Measurements from ENCODE around the gene APOBEC3A. TPM values are rescaled to one million over a fixed set of nuclear protein-coding genes. Genes with fewer than 3 reads are reported as not detected.
A peak's percentile ranks its signal among the peaks of the same experiment; 100 is the strongest.
"Not testable (repeated sequence)": the region's sequence is repeated elsewhere in the genome, so short reads cannot be mapped to it uniquely, and the experiment has no call there.

Gene APOBEC3A
- total RNA-seq, 1 experiment from 2014 or later = not detected

DNA sequence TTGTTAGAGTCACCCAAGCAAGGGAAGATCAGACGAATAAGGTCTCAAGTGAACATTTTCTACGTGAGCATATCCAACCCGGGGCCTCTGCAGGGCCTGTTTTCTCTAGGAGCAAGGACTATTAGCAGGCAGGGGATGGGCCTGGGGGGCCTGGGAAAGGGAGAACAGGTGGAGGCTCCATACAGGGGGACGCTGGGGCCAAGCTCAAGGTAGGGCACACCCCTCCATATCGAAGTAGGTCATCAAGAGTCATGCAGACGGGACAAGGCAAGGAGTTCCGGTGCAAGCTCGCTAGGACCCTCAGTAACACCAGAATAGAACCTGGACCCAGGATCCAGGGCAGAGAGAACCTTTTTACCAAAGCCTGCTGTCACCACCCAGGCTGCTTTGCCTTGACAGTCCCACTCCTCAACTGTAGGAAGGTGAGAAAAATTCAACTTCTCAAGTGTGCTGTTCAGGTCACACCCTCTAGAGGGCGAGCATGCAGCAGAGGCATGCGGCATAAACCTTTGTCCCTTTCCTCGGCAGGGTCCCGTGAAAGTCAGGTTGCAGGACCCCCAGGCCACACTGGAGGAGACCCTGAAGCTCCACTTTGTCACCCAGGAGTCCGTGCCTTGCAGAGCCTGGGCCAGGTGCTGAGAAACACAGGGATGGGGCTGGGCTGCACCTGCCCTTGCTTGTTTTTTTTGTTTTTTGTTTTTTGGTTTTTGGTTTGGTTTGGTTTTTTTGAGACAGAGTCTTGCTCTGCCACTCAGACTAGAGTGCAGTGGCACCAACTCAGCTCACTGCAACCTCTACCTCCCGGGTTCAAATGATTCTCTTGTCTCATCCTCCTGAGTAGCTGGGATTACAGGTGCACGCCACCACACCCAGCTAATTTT is 16.1 kb downstream of the APOBEC3A start:
- peak; percentile 88 for DNase-seq
- Histone ChIP-seq H3K36me3 (replicated peaks; ENCODE audit: control insufficient read depth, insufficient read depth, low read length) (no peaks in the 10 kb centered on the region), H3K4me3 (ENCODE audit: insufficient read depth, low read depth, low read length) (no peak overlapping the region), H3K27me3 (ENCODE audit: control insufficient read depth, insufficient read depth, low read length) (no peaks in the 10 kb centered on the region)

DNA sequence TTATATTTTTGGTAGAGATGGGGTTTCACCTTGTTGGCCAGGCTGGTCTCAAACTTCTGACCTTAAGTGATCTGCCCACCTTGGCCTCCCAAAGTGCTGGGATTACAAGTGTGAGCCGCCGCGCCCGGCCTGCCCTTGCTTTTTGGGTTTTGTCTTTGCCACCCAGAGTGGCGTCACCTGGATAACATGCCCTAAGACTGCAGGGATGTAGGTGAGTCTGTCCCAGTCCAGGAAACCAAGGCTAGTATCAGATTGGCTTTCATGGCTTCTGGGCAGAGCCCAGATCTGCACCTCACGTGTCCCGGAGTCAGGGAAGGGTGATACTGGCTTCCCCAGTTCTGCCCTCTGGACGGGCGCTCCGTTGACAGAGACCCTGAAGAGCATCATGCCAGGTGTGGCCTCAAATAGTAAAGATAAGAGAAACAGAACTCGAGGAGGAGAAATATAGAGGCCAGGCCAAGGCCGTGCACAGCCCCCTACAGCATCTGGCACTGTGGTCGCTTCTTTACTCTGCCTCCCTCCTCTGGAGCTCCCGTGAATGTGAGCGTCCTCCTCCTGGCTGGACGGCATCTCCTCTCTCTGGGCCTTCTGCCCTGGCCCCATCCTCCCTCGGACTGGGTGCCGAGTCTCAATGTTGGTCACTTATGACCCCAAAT is 16.9 kb downstream of the APOBEC3A start:
- Histone ChIP-seq H3K27me3 (ENCODE audit: control insufficient read depth, insufficient read depth, low read length) (no peaks in the 10 kb centered on the region), H3K4me3 (ENCODE audit: insufficient read depth, low read depth, low read length) (no peak overlapping the region), H3K36me3 (replicated peaks; ENCODE audit: control insufficient read depth, insufficient read depth, low read length) (no peaks in the 10 kb centered on the region)
- no peak for DNase-seq

DNA sequence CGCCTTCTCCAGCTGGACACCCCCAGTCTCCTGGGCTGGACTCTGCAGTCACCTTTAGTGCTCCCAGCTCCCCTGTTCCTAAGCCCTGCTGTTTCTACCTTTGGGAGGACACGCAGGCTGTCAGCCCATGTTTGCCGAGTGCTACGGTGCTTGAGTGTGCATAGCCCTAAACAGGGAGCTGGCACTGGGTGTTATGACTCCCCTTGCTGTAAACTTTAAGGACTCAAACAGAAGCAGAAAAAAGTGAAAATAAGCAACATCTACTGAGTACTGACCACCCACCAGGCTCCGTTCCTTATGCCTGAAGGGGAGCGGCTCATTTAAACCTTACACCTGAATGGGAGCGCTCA is 17.4 kb downstream of the APOBEC3A start:
- DNase-seq = no peak
- Histone ChIP-seq H3K36me3 (replicated peaks; ENCODE audit: control insufficient read depth, insufficient read depth, low read length) (no peaks in the 10 kb centered on the region), H3K4me3 (ENCODE audit: insufficient read depth, low read depth, low read length) (no peak overlapping the region), H3K27me3 (ENCODE audit: control insufficient read depth, insufficient read depth, low read length) (no peaks in the 10 kb centered on the region)

DNA sequence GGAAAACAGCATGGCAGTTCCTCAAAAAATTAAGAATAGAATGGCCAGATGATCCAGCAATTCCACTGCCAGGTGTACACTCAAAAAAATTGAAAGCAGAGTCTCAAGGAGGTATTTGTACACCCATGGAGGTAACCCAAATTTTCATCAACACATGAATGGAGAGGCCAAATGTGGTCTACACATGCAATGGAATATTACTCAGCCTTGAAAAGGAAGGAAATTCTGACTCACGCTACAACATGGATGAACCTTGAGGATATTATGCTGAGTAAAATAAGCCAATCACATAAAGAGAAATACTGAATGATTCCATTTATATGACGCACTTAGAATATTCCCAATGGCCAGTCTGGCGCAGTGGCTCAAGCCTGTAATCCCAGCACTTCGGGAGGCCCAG is 19.9 kb downstream of the APOBEC3A start:
- not testable (repeated sequence) for H3K4me3 ChIP-seq (ENCODE audit: insufficient read depth, low read depth, low read length); H3K27me3 ChIP-seq (ENCODE audit: control insufficient read depth, insufficient read depth, low read length); DNase-seq; H3K36me3 ChIP-seq (replicated peaks; ENCODE audit: control insufficient read depth, insufficient read depth, low read length)

DNA sequence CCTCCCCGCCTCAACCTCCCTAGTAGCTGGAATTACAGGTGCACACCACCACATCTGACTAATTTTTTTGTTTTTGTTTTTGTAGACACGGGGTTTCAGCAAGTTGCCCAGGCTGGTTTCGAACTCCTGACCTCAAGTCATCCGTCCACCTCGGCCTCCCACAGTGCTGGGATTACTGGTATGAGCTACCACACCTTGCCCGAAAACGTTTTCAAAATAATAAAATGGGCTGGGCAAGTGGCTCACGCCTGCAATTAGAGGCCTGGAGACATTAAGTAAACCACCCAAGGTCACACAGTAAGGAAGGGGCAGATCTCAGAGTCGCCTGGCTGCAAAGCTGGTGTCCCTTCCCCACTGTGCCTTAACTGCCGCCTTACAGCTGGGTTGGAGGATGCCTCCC is 23.2 kb downstream of the APOBEC3A start:
- H3K27me3 ChIP-seq (ENCODE audit: control insufficient read depth, insufficient read depth, low read length); H3K4me3 ChIP-seq (ENCODE audit: insufficient read depth, low read depth, low read length); H3K36me3 ChIP-seq (replicated peaks; ENCODE audit: control insufficient read depth, insufficient read depth, low read length); DNase-seq: not testable (repeated sequence)

DNA sequence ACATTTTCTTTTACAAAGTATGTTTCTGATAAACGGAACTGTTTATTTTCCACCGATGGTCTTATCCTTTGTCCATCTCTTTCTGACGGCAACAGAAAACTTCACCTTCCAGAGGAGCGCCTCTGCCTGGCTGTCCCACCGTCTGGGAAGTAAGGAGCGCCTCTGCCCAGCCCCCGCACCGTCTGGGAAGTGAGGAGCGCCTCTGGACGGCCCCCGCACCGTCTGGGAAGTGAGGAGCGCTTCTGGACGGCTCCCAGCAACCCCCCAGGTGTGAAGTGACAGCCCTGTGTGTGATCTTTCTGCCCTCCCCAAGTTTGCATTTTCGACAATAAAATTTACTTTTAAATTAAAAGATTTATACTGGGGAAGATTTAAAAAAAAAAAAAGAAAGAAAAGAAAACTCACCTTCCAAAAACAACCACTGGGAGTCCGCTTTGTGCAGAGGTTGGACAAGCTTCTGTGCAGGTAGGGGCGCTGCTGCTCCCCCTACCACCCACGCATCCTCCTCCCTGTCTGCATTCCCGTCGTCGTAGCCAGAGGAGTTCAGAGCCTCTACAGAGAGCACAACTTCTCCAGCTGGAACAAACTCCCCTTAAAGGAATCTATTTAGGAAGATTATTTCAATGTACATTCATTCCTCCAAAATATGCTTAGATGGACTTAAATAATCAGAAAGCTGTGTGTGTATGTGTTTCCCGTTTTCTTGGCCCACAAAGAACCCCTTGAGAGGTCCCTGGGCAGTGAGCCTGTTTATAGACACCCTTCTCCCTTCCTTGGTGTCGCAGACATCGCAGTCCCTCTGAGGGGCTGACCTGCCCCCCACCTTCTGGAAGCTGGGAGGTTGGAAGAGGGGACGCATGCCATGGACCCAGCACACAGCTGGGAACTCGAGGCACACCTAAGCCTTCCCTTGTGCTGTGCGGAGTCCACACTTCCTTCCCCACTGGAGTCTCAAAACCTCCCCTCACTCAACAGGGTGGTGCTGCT is 23.9 kb downstream of the APOBEC3A start:
- Histone ChIP-seq H3K4me3 (ENCODE audit: insufficient read depth, low read depth, low read length) (no peak overlapping the region), H3K27me3 (ENCODE audit: control insufficient read depth, insufficient read depth, low read length) (no peaks in the 10 kb centered on the region), H3K36me3 (replicated peaks; ENCODE audit: control insufficient read depth, insufficient read depth, low read length) (no peaks in the 10 kb centered on the region)
- peak; percentile 90 for DNase-seq

DNA sequence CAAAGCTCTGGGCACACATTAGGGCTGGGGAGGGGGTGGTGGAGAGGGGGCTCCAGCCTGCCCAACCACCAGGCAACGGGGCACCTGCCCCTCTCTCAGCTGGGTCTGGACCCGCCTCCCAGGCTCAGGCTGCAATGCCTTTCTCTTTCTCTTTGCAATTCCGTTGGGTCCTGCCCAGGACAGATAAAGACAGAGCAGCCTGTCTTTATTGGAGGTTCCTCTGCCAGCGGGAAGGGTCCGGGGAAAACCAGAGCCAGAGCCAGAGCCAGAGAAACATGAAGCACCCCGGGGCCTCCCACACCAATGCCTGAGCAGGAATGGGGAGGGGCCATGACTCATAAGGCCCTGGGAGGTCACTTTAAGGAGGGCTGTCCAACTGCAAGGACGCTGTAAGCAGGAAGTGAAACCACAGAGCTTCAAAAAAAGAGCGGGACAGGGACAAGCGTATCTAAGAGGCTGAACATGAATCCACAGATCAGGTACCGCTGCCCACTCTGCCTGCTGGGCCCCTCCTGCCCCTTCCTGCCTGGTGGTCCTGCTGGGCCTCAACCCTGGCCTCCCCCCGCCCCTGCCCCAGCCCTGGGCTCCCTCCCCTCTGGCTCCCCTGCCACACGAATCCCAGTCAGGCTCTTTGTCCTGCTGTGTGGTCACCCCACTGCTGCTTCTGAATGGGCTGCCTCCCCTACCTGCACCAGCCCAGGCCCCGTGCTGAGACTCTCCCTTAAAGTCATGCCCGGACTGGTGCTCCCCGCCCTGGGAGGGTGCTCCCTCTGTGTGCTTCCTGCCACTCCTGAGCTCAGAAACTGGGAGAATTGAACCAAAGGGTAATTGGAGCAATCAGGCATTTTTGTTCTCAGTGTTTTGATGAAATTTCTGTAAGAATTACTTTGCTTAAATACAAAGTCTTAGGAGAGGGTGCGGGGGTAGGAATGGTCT is 24.9 kb downstream of the APOBEC3A start, which contains the start of gene APOBEC3B:
TSS of gene APOBEC3B (plus strand) at position 356 of the 936 bp plus-strand sequence. CDS start at position 463, 107 bp downstream.
- no peaks in the 10 kb centered on the region for H3K27me3 ChIP-seq (ENCODE audit: control insufficient read depth, insufficient read depth, low read length)
- peak within 1 kb of the TSS; percentile 11; the same call in 1 of the 2 replicates for H3K4me3 ChIP-seq (ENCODE audit: insufficient read depth, low read depth, low read length)
- peak; percentile 90 for DNase-seq
- no peaks in the 10 kb centered on the region for H3K36me3 ChIP-seq (replicated peaks; ENCODE audit: control insufficient read depth, insufficient read depth, low read length)

DNA sequence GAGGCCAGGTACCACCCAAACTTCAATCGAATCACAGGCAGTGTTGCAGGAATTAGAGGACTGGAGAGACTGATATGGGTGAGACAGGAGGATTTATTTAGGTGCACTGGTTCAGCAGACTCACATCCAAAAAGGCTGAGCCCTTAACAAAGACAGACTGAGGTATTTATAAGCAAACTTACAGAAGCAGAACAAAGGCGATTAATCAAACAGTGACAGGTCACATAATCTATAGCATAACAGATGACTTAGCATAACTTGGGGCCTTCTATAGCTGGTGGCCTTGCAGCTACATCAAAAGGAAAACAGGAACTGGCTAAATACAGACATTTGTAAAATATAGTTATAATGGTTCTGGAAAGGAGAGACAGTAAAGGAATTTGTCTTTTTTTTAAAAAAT is 26.8 kb downstream of the APOBEC3A start:
- Histone ChIP-seq H3K4me3 (ENCODE audit: insufficient read depth, low read depth, low read length) (no peak overlapping the region), H3K36me3 (replicated peaks; ENCODE audit: control insufficient read depth, insufficient read depth, low read length) (no peaks in the 10 kb centered on the region), H3K27me3 (ENCODE audit: control insufficient read depth, insufficient read depth, low read length) (no peaks in the 10 kb centered on the region)
- no peak for DNase-seq

DNA sequence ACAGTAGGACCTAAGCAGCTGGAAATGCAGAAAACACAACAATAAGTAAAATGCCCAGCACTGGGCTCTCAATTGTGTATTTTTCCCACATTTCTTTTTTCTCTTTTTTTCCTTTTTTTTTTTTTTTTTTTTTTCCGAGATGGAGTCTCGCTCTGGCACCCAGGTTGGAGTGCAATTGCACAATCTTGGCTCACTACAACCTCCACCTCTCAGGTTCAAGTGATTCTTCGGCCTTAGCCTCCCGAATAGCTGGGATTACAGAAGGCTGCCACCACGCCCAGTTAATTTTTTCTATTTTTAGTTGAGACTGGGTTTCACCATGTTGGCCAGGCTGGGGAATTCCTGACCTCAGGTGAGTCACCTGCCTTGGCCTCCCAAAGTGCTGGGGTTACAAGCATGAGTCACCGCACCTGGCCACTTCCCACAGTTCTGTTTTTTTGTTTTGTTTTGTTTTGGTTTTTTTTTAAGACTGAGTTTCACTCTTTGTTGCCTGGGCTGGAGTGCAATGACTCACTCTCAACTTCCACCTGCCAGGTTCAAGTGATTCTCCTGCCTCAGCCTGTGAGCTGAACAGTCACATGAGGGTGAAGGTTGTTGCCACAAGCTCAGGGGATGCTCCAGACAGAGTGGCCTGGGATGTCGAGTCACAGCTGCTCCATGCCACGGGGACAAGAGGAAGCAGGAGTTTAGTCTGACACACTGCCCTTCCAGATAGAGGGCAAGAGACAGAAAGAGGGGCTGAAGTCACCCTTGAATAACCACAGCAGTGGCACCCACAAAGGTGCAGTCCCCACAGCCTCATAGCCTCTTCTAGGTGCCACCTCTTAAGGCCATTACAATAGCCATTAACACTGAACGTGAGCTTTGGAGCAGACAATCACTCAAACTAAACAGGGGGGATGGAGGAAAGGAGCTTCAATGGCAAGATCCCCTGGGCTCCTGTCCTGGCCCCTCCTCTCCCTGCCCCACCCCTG is 27.7 kb downstream of the APOBEC3A start:
- DNase-seq = peak; percentile 43

DNA sequence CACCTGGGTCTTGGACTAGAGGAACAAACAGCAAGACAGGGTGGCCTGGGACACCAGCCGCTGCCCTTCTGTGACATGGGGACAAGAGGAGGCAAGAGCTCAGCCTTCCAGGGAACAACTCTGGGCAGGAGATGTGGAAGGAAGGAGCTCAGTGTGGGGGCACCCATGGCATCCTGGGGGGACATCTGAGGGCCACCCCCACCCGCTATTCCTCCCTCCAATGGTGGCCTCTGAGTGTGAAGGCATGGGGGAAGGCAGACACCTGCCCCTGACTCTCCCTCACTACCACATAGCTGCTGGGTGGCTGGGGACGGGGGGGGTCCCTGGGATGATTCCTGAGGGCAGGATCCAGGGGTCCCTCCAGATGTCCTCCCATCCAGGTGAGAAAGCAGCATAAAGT is 29.2 kb downstream of the APOBEC3A start:
- no peak for DNase-seq
- Histone ChIP-seq H3K36me3 (replicated peaks; ENCODE audit: control insufficient read depth, insufficient read depth, low read length) (no peaks in the 10 kb centered on the region), H3K27me3 (ENCODE audit: control insufficient read depth, insufficient read depth, low read length) (no peaks in the 10 kb centered on the region), H3K4me3 (ENCODE audit: insufficient read depth, low read depth, low read length) (no peak overlapping the region)

More for the DNA sequence above, 27.7 kb downstream of the APOBEC3A start:
- not testable (repeated sequence) for H3K4me3 ChIP-seq (ENCODE audit: insufficient read depth, low read depth, low read length); H3K36me3 ChIP-seq (replicated peaks; ENCODE audit: control insufficient read depth, insufficient read depth, low read length); H3K27me3 ChIP-seq (ENCODE audit: control insufficient read depth, insufficient read depth, low read length)

DNA sequence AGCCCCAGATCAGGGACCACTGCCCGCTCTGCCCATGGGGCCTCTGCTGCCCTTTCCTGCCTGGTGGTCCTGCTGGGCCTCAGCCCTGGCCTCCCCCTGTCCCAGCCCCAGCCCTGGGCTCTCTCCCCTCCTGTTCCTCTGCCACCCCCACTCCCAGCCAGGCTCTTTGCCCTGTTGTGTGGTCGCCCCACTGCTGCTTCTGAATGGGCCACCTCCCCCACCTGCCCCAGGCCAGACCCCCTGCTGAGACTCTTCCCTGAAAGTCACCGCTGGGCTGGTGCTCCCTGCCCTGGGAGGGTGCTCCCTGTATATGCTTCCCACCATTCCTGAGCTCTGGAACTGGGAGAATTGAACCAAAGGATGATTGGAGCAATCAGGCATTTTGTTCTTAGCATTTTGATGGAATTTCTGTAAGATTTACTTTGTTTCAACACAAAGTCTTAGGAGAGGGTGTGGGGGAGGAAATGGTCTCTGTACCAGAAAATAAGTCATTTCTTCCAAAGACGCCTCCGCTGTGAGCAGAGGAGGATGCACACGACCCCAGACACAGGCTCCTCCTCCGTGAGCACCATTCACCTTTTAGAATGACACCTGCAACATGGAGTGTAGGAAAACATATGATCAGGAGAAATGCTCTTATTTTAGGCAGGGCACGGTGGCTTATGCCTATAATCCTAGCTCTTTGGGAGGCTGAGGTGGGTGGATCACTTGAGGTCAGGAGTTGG is 29.9 kb downstream of the APOBEC3A start:
- Histone ChIP-seq H3K27me3 (ENCODE audit: control insufficient read depth, insufficient read depth, low read length) (no peaks in the 10 kb centered on the region), H3K36me3 (replicated peaks; ENCODE audit: control insufficient read depth, insufficient read depth, low read length) (no peaks in the 10 kb centered on the region)

DNA sequence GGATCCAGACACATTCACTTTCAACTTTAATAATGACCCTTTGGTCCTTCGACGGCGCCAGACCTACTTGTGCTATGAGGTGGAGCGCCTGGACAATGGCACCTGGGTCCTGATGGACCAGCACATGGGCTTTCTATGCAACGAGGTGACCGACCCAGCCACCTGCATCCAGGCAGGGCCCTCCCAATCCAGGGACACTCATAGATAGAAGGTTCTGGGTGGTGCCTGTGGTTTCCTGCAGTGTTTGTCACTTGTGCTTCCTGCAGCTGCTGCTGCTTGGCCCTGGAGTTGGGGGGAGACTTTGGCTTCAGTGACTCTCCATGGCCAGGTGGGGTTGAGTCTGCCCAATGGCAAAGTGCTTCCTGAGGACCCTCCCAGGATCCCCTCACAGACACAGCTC is 32.1 kb downstream of the APOBEC3A start:
- no peaks in the 10 kb centered on the region for H3K27me3 ChIP-seq (ENCODE audit: control insufficient read depth, insufficient read depth, low read length)
- H3K36me3 ChIP-seq (replicated peaks; ENCODE audit: control insufficient read depth, insufficient read depth, low read length) = no peaks in the 10 kb centered on the region
- no peak for DNase-seq
- H3K4me3 ChIP-seq (ENCODE audit: insufficient read depth, low read depth, low read length) = no peak overlapping the region

More for the DNA sequence above, 29.9 kb downstream of the APOBEC3A start:
- no peak overlapping the region for H3K4me3 ChIP-seq (ENCODE audit: insufficient read depth, low read depth, low read length)
- DNase-seq = peak; percentile 55

All from H7 (cell line).